H1 (cell line): ENCODE data around the gene GBE1.

Experiments used
- CHD2 ChIP-seq: IDR thresholded peaks from 2 replicates; pipeline ENCODE4 v1.6.1; 2012; ENCODE audit warnings: low read length, improper control_type of control experiment
- EP300 ChIP-seq, 2 experiments: IDR thresholded peaks; 1 replicate in 1 of 2; 2 replicates in 1 of 2; pipeline ENCODE4 v1.6.1; 2011 to 2012; ENCODE audit warnings: low read depth in 2 of 2, low read length in 2 of 2, mild to moderate bottlenecking in 2 of 2, borderline replicate concordance in 1 of 2, inconsistent platforms in 1 of 2, moderate library complexity in 1 of 2
- EZH2 ChIP-seq: fragments of 200-600 bp; sonication (generic); IDR thresholded peaks from 2 replicates; pipeline ENCODE4 v1.7.1; 2012; ENCODE audit warnings: low read depth, mild to moderate bottlenecking, moderate library complexity, low read length, inconsistent platforms; ENCODE audit not compliant: severe bottlenecking
- HDAC6 ChIP-seq: IDR thresholded peaks from one replicate; pipeline ENCODE4 v1.7.1; 2012; ENCODE audit warnings: low read depth, mild to moderate bottlenecking, inconsistent platforms, low read length, moderate library complexity
- JUN ChIP-seq: IDR thresholded peaks from 2 replicates; pipeline ENCODE4 v1.6.1; 2011; ENCODE audit warnings: low read depth, mild to moderate bottlenecking, improper control_type of control experiment, low read length
- MAFK ChIP-seq: IDR thresholded peaks from 2 replicates; pipeline ENCODE4 v1.6.1; 2012; ENCODE audit warnings: low read depth, mild to moderate bottlenecking, improper control_type of control experiment, low read length
- POLR2A ChIP-seq, 2 experiments: IDR thresholded peaks; 1 replicate in 1 of 2; 2 replicates in 1 of 2; pipeline ENCODE4 v1.6.1; 2011; ENCODE audit warnings: low read depth in 2 of 2, low read length in 2 of 2, mild to moderate bottlenecking in 2 of 2; ENCODE audit errors: control extremely low read depth in 1 of 2
- RBBP5 ChIP-seq: IDR thresholded peaks from 2 replicates; pipeline ENCODE4 v1.7.1; 2012; ENCODE audit warnings: low read depth, mild to moderate bottlenecking, inconsistent platforms, low read length, moderate library complexity, borderline replicate concordance
- RFX5 ChIP-seq: IDR thresholded peaks from 2 replicates; pipeline ENCODE4 v1.6.1; 2011; ENCODE audit warnings: low read depth, low read length, improper control_type of control experiment, borderline replicate concordance
- RNF2 ChIP-seq: fragments of 200-900, 300-1000 bp; sonication (generic); IDR thresholded peaks from 2 replicates; pipeline ENCODE4 v1.7.1; 2016; ENCODE audit warnings: borderline replicate concordance, low read depth, mild to moderate bottlenecking, antibody characterized with exemption, low read length; ENCODE audit not compliant: poor library complexity, severe bottlenecking; ENCODE audit errors: missing control alignments
- SRF ChIP-seq: IDR thresholded peaks from 2 replicates; pipeline ENCODE4 v1.6.1; 2011; ENCODE audit warnings: mild to moderate bottlenecking, low read depth, low read length, moderate library complexity
- YY1 ChIP-seq: IDR thresholded peaks from 2 replicates; pipeline ENCODE4 v1.6.1; 2011; ENCODE audit warnings: low read depth, mild to moderate bottlenecking, low read length
- TF ChIP-seq, protein P1 (sequence below), 3 experiments: IDR thresholded peaks; 1 replicate in 2 of 3; 2 replicates in 1 of 3; pipeline versions ENCODE4 v1.5.1 to v1.6.1; 2011; ENCODE audit warnings: low read length in 3 of 3, mild to moderate bottlenecking in 3 of 3, inconsistent platforms in 2 of 3, low read depth in 1 of 3, moderate library complexity in 1 of 3; ENCODE audit not compliant: insufficient read depth in 1 of 3; ENCODE audit errors: control extremely low read depth in 1 of 3
- TF ChIP-seq, protein P2 (sequence below): IDR thresholded peaks from 2 replicates; pipeline ENCODE4 v1.6.1; 2012; ENCODE audit warnings: inconsistent platforms

DNA sequence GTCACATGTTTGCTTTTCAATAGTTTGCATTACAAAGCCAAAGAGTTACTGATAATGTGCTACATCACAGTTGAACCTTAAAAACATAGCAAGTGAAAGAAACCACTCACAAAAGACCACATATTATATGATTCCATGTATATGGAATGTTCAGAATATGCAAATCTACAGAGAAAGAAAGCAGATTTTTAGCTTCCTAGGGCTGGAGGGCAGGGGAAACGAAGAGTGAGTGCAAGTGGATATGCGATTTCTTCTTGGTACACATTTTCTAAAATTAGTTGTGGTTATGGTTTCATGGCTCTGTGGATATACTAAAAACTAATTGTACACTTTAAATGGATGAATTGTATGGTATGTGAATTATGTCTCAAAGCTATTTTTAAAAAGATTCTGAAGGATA lies 4.0 kb upstream of the GBE1 start:
- TF ChIP-seq JUN (no peak), RNF2 (no peak), POLR2A (IDR thresholded peaks at IDR 0.05; ENCODE audit: control extremely low read depth in 1 of 2, low read depth in 2 of 2, low read length in 2 of 2) (no peak), MAFK (no peak), SRF (no peak), YY1 (no peak), HDAC6 (no peak), EP300 (IDR thresholded peaks at IDR 0.05; ENCODE audit: borderline replicate concordance in 1 of 2, low read depth in 2 of 2, low read length in 2 of 2) (no peak), RFX5 (no peak), EZH2 (no peak), CHD2 (no peak), RBBP5 (no peak)
- TF ChIP-seq, protein P1, sequence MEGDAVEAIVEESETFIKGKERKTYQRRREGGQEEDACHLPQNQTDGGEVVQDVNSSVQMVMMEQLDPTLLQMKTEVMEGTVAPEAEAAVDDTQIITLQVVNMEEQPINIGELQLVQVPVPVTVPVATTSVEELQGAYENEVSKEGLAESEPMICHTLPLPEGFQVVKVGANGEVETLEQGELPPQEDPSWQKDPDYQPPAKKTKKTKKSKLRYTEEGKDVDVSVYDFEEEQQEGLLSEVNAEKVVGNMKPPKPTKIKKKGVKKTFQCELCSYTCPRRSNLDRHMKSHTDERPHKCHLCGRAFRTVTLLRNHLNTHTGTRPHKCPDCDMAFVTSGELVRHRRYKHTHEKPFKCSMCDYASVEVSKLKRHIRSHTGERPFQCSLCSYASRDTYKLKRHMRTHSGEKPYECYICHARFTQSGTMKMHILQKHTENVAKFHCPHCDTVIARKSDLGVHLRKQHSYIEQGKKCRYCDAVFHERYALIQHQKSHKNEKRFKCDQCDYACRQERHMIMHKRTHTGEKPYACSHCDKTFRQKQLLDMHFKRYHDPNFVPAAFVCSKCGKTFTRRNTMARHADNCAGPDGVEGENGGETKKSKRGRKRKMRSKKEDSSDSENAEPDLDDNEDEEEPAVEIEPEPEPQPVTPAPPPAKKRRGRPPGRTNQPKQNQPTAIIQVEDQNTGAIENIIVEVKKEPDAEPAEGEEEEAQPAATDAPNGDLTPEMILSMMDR (IDR thresholded peaks at IDR 0.05; ENCODE audit: control extremely low read depth in 1 of 3, insufficient read depth in 1 of 3, low read depth in 1 of 3, low read length in 3 of 3) = no peak
- TF ChIP-seq, protein P2, sequence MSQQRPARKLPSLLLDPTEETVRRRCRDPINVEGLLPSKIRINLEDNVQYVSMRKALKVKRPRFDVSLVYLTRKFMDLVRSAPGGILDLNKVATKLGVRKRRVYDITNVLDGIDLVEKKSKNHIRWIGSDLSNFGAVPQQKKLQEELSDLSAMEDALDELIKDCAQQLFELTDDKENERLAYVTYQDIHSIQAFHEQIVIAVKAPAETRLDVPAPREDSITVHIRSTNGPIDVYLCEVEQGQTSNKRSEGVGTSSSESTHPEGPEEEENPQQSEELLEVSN = no peak
